ENCODE results near the gene SKP1. TPM values are rescaled to one million over a fixed set of nuclear protein-coding genes. Genes with fewer than 3 reads are reported as not detected.

Gene SKP1
- total RNA-seq, 1 experiment from 2014 or later: 415 TPM

GRCh38 chr5:134106991-134107701 is 69.6 kb downstream of the SKP1 start:
- POLR2A ChIA-PET: interaction anchor here (1.4 kb wide), 1 partner anchor 14 kb away, joined by 4 read pairs; no protein-coding TSS in a partner anchor
- Mint-ChIP-seq H3K4me3 (ENCODE audit: unreplicated experiment) (no peak overlapping the region), H3K4me1 (ENCODE audit: insufficient read depth, unreplicated experiment) (peaks cover 15% of the 10 kb centered on the region), H3K9me3 (ENCODE audit: unreplicated experiment) (no peaks in the 10 kb centered on the region), H3K36me3 (ENCODE audit: insufficient read depth, unreplicated experiment) (no peaks in the 10 kb centered on the region), H3K27me3 (ENCODE audit: insufficient read depth, unreplicated experiment) (no peaks in the 10 kb centered on the region), H3K27ac (ENCODE audit: low read depth, unreplicated experiment) (no peak overlapping the region)
- CTCF ChIA-PET: interaction anchor here (0.7 to 1.3 kb wide), 3 partner anchors 11 to 33 kb away, joined by 3 to 4 read pairs (median 3); no protein-coding TSS in a partner anchor
- intact Hi-C loops (cut with micrococcal nuclease): no loop called here
- no TSS peak for BruUV-seq (replicated peaks)
- DNase-seq (ENCODE audit: unreplicated experiment): no peak
- no peak for TF ChIP-seq CTCF (IDR thresholded peaks at IDR 0.05; ENCODE audit: unreplicated experiment)

- H3K9me3 Mint-ChIP-seq (ENCODE audit: unreplicated experiment): no peaks in the 10 kb centered on the region
- CTCF ChIA-PET: interaction anchor here (0.6 kb wide), 1 partner anchor 48 kb away, joined by 4 read pairs; no protein-coding TSS in a partner anchor
- no peak overlapping the region for H3K4me3 Mint-ChIP-seq (ENCODE audit: unreplicated experiment)
- TF ChIP-seq CTCF (IDR thresholded peaks at IDR 0.05; ENCODE audit: unreplicated experiment): no peak
- no peak overlapping the region for H3K27ac Mint-ChIP-seq (ENCODE audit: low read depth, unreplicated experiment)
- POLR2A ChIA-PET: interaction anchor here (0.7 kb wide), 2 partner anchors 11 to 63 kb away, joined by 3 read pairs; no protein-coding TSS in a partner anchor
- peaks cover 7% of the 10 kb centered on the region for H3K4me1 Mint-ChIP-seq (ENCODE audit: insufficient read depth, unreplicated experiment)
- DNase-seq (ENCODE audit: unreplicated experiment): no peak
- H3K27me3 Mint-ChIP-seq (ENCODE audit: insufficient read depth, unreplicated experiment): no peaks in the 10 kb centered on the region
- H3K36me3 Mint-ChIP-seq (ENCODE audit: insufficient read depth, unreplicated experiment): no peaks in the 10 kb centered on the region
- intact Hi-C loops (cut with micrococcal nuclease): no loop called here
- BruUV-seq (replicated peaks): no TSS peak
Measured at GRCh38 chr5:134103998-134104654, 72.6 kb downstream of the SKP1 start.

DNA sequence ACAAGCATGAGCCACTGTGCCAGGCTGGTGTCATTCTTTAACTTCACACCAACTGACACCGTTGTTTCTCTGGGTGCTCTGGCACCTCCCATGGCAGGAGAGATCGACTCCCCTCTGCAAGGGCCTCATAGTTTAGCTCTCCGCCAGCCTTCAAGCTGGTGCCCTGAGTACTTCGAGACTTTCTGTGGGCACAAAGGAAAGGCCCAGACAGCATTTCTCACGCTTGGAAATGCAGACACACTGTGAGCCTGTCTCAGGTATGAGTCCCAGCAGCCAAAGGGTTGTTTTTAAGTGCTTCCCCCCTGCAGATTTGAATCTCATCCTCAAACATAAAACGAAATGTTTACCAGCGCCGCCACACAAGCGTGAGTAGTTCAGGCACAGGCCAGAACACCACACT is 73.4 kb downstream of the SKP1 start:
- ChIA-PET CTCF (interaction anchor here (0.6 to 4.5 kb wide), 4 partner anchors 9 to 47 kb away, joined by 3 to 45 read pairs (median 12); partner anchors contain the start of gene TCF7), POLR2A (interaction anchor here (0.7 kb wide), 1 partner anchor 63 kb away, joined by 3 read pairs; no protein-coding TSS in a partner anchor)
- no TSS peak for BruUV-seq (replicated peaks)
- Mint-ChIP-seq H3K27me3 (ENCODE audit: insufficient read depth, unreplicated experiment) (no peaks in the 10 kb centered on the region), H3K27ac (ENCODE audit: low read depth, unreplicated experiment) (no peak overlapping the region), H3K36me3 (ENCODE audit: insufficient read depth, unreplicated experiment) (no peaks in the 10 kb centered on the region), H3K4me1 (ENCODE audit: insufficient read depth, unreplicated experiment) (peaks cover 7% of the 10 kb centered on the region), H3K4me3 (ENCODE audit: unreplicated experiment) (no peak overlapping the region), H3K9me3 (ENCODE audit: unreplicated experiment) (no peaks in the 10 kb centered on the region)
- DNase-seq (ENCODE audit: unreplicated experiment): no peak
- intact Hi-C loops (cut with micrococcal nuclease): no loop called here
- TF ChIP-seq CTCF (IDR thresholded peaks at IDR 0.05; ENCODE audit: unreplicated experiment): no peak
